HEK293T (cell line): ENCODE results near the gene LAMA5.

ENCODE experiments used
- ARNT ChIP-seq: fragments of 450-650 bp; IDR thresholded peaks from 2 replicates; pipeline ENCODE4 v1.6.1; 2017; ENCODE audit warnings: mild to moderate bottlenecking
- BHLHE40 ChIP-seq: fragments of 450-650 bp; IDR thresholded peaks from 2 replicates; pipeline ENCODE4 v1.6.1; 2016; ENCODE audit warnings: mild to moderate bottlenecking, moderate library complexity, borderline replicate concordance
- CTBP1 ChIP-seq: fragments of 450-650 bp; IDR thresholded peaks from 2 replicates; pipeline ENCODE4 v1.6.1; 2016; ENCODE audit warnings: borderline replicate concordance
- ELF4 ChIP-seq: fragments of 450-650 bp; IDR thresholded peaks from 2 replicates; pipeline ENCODE4 v1.6.1; 2017; ENCODE audit warnings: antibody characterized with exemption
- FOXA1 ChIP-seq: fragments of 450-650 bp; IDR thresholded peaks from 2 replicates; pipeline ENCODE4 v1.6.1; 2016; ENCODE audit warnings: mild to moderate bottlenecking
- FOXK2 ChIP-seq: fragments of 450-650 bp; IDR thresholded peaks from 2 replicates; pipeline ENCODE4 v1.6.1; 2016; ENCODE audit warnings: mild to moderate bottlenecking
- FOXM1 ChIP-seq: fragments of 450-650 bp; IDR thresholded peaks from 2 replicates; pipeline ENCODE4 v1.6.1; 2017; ENCODE audit warnings: mild to moderate bottlenecking, borderline replicate concordance
- HDGF ChIP-seq: fragments of 450-650 bp; IDR thresholded peaks from 2 replicates; pipeline ENCODE4 v1.6.1; 2017; ENCODE audit warnings: antibody characterized with exemption, borderline replicate concordance
- LEF1 ChIP-seq: fragments of 450-650 bp; IDR thresholded peaks from 2 replicates; pipeline ENCODE4 v1.6.1; 2017; ENCODE audit warnings: mild to moderate bottlenecking, borderline replicate concordance
- NFRKB ChIP-seq: fragments of 450-650 bp; IDR thresholded peaks from 2 replicates; pipeline ENCODE4 v1.6.1; 2016; ENCODE audit warnings: mild to moderate bottlenecking, moderate library complexity
- SP1 ChIP-seq: fragments of 450-650 bp; IDR thresholded peaks from 2 replicates; pipeline ENCODE4 v1.6.1; 2017
- SUZ12 ChIP-seq: fragments of 450-650 bp; IDR thresholded peaks from 2 replicates; pipeline ENCODE4 v1.6.1; 2016; ENCODE audit warnings: mild to moderate bottlenecking
- TARDBP ChIP-seq: fragments of 450-650 bp; IDR thresholded peaks from 2 replicates; pipeline ENCODE4 v1.6.1; 2016
- ZNF384 ChIP-seq: fragments of 450-650 bp; IDR thresholded peaks from 2 replicates; pipeline ENCODE4 v1.6.1; 2016

GRCh38 chr20:62347445-62347844 is 19.7 kb downstream of the LAMA5 start:
- TF ChIP-seq LEF1 (no peak), FOXM1 (no peak), ELF4 (no peak), NFRKB (no peak), FOXK2 (no peak), SP1 (no peak), BHLHE40 (no peak), TARDBP (no peak), ZNF384 (no peak), FOXA1 (no peak), HDGF (no peak), SUZ12 (no peak), CTBP1 (no peak), ARNT (no peak)
